ENCODE measurements around the gene NOL8.

- TF ChIP-seq EZH2 (optimal IDR thresholded peaks at IDR 0.05; ENCODE audit: low read depth, low read length), result no peak
- no peak for TF ChIP-seq CTCF (IDR thresholded peaks at IDR 0.05; ENCODE audit: low read length)
- no peak for TF ChIP-seq EZH2phosphoT487 (IDR thresholded peaks at IDR 0.05; ENCODE audit: low read length)
These were observed 29.8 kb downstream of the NOL8 start for GRCh38 chr9:92295240-92295790.
